Stimulated activated naive CD8-positive, alpha-beta T cell treated with anti-CD3 and anti-CD28 coated beads, Interleukin-15, Interleukin-2, amounts not matched to agents 100 ng/mL and 50 ng/mL, for 24 hours (primary cell): Measurements from ENCODE around the gene SCRT2.

Experiments used
- H3K27ac Mint-ChIP-seq: one replicate; pipeline ENCODE4 v1.8.0; 2021; ENCODE audit warnings: mild to moderate bottlenecking, mixed read lengths
- H3K27me3 Mint-ChIP-seq: one replicate; pipeline ENCODE4 v1.8.0; 2021; ENCODE audit warnings: mixed read lengths
- H3K36me3 Mint-ChIP-seq: one replicate; pipeline ENCODE4 v1.8.0; 2021; ENCODE audit warnings: low read depth, mixed read lengths
- H3K4me1 Mint-ChIP-seq: one replicate; pipeline ENCODE4 v1.8.0; 2021; ENCODE audit warnings: low read depth, mixed read lengths
- H3K4me3 Mint-ChIP-seq: one replicate; pipeline ENCODE4 v1.8.0; 2021; ENCODE audit warnings: mild to moderate bottlenecking, mixed read lengths
- H3K9me3 Mint-ChIP-seq: one replicate; pipeline ENCODE4 v1.8.0; 2021; ENCODE audit warnings: mixed read lengths

Gene SCRT2

DNA sequence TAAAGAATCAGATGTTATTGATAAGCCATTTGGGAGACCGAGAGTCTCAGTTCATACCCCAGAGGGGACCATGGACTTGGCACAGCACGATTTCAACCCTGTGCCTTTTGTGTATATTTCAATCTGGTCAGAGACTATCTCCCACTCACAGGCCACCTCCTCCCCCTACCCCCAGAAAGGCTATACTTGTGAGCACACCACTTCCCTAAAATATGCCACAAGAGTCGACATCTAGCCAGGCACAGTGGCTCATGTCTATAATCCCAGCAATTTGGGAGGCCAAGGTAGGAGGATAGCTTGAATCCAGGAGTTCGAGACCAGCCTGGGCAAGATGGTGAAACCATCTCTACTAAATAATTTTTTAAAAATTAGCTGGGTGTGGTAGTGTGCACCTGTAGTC is 51.9 kb downstream of the SCRT2 start:
- Mint-ChIP-seq H3K36me3 (no peaks in the 10 kb centered on the region), H3K9me3 (no peaks in the 10 kb centered on the region), H3K27me3 (peaks cover 20% of the 10 kb centered on the region)

DNA sequence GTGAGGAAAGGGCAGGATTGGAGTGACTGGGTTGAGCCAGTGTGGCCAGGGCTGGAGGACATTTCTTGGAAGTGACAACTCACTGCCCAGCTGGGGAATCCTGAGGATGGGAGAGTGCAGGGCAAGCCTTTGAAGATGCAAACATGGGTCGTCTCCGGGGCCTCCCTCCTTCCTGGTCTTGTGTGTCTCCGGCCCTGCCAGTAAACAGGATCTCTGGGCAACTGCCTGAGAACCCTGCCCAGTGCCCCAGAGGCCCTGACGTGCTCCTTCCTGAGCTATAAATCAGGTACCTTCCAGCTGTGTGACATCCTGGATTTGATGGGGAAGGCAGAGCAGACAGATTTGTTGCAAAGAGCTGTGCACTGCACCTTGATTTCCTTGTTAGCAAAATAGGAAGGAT is 52.6 kb downstream of the SCRT2 start:
- Mint-ChIP-seq H3K27me3 (peaks cover 27% of the 10 kb centered on the region), H3K36me3 (no peaks in the 10 kb centered on the region), H3K4me3 (no peak overlapping the region), H3K27ac (no peak overlapping the region), H3K9me3 (peaks cover 2% of the 10 kb centered on the region), H3K4me1 (no peaks in the 10 kb centered on the region)

More for the DNA sequence above, 51.9 kb downstream of the SCRT2 start:
- Mint-ChIP-seq H3K4me3 (no peak overlapping the region), H3K27ac (no peak overlapping the region), H3K4me1 (no peaks in the 10 kb centered on the region)

DNA sequence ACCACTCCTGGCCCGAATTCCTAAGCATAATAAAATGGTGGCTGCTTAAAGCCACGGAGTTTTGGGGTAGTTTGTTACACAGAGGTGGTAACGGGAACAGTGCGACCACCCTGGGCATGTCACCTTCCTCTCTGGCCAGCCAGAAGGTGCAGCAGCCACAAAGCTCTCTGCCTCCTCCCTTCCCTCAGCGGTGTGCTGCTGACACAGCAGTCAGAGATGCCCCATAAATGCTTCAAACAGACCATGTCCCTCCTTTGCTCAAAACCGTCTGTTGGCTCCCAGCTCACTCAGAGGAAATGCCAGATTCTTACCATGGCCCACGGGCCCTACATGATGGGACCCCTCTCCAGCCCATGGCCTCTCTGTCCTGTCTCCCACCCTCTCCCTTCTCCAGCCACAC is 53.4 kb downstream of the SCRT2 start:
- Mint-ChIP-seq H3K9me3 (peaks cover 5% of the 10 kb centered on the region), H3K4me3 (no peak overlapping the region), H3K27ac (no peak overlapping the region), H3K36me3 (no peaks in the 10 kb centered on the region), H3K27me3 (peaks cover 30% of the 10 kb centered on the region), H3K4me1 (no peaks in the 10 kb centered on the region)

DNA sequence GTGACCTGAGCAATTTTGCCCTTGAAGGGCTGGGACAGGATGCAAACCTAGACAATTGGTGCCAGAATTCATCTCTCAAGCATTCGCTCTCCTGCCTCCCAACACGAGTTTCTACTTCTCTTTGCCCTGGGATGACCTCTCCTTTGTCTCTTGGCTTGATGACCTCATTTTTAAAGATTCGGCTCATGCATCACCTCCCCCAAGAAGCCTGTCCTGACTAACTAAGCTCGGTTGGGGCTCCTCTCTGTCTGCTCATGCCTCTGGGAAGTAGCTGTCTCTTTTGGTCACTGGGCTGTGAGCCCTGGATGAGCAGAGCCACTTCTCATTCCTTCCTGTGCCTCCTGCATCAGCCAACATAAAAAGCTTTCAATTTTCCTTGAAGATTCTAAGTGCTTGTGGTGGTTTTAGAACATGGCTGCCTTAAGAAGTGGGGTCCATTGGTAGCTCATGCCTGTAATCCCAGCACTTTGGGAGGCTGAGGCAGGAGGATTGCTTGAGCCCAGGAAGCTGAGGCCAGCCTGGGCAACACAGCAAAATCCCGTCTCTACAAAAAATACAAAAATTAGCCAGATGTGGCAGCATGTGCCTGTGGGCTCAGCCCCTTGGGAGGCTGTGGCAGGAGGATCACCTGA is 54.4 kb downstream of the SCRT2 start:
- Mint-ChIP-seq H3K27ac (no peak overlapping the region), H3K36me3 (no peaks in the 10 kb centered on the region), H3K4me3 (no peak overlapping the region), H3K9me3 (peaks cover 5% of the 10 kb centered on the region), H3K27me3 (peaks cover 30% of the 10 kb centered on the region), H3K4me1 (no peaks in the 10 kb centered on the region)

DNA sequence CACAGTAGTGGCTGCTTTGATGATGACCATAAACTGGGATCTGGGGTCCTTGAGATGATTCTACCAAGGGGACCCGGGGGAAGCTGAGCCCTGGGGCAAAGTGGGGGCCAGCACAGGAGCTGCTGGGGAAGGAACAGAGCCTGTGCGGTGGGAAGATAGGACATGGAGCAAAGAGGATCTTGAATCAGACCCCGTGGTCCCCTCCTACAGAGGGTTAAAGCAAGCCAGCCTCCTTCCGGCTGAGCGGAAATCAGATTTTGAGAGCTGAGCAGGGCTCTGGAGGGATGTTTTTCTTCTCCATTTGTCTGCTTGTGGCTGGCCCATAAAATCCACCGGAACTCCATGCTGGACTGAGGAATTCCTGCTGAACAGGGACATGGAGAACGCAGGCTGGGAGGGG is 55.4 kb downstream of the SCRT2 start:
- no peak overlapping the region for H3K4me3 Mint-ChIP-seq
- H3K4me1 Mint-ChIP-seq, result no peaks in the 10 kb centered on the region
- no peaks in the 10 kb centered on the region for H3K36me3 Mint-ChIP-seq
- H3K27me3 Mint-ChIP-seq, result peaks cover 34% of the 10 kb centered on the region
- H3K27ac Mint-ChIP-seq, result no peak overlapping the region
- H3K9me3 Mint-ChIP-seq, result peaks cover 5% of the 10 kb centered on the region

DNA sequence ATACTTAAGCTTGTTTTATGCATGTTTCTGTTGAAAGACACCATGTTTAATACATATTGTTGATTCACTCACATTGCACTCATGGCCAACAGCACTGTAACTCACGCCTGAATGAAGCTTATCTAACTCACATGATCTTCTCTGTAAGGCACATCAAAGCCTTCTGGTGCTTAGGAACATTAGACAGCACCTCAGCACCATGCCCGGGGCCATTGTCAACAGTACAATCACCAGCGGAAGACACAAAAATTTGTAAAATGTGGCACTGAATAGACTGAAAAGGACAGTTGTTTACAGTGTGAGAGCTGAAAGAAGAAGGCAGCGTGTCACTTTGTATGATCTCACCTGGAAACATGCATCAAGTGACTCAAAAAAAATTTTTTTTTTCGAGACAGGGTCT is 56.6 kb downstream of the SCRT2 start:
- Mint-ChIP-seq H3K27ac (no peak overlapping the region), H3K36me3 (no peaks in the 10 kb centered on the region), H3K4me1 (no peaks in the 10 kb centered on the region), H3K27me3 (peaks cover 40% of the 10 kb centered on the region), H3K9me3 (peaks cover 5% of the 10 kb centered on the region), H3K4me3 (no peak overlapping the region)

DNA sequence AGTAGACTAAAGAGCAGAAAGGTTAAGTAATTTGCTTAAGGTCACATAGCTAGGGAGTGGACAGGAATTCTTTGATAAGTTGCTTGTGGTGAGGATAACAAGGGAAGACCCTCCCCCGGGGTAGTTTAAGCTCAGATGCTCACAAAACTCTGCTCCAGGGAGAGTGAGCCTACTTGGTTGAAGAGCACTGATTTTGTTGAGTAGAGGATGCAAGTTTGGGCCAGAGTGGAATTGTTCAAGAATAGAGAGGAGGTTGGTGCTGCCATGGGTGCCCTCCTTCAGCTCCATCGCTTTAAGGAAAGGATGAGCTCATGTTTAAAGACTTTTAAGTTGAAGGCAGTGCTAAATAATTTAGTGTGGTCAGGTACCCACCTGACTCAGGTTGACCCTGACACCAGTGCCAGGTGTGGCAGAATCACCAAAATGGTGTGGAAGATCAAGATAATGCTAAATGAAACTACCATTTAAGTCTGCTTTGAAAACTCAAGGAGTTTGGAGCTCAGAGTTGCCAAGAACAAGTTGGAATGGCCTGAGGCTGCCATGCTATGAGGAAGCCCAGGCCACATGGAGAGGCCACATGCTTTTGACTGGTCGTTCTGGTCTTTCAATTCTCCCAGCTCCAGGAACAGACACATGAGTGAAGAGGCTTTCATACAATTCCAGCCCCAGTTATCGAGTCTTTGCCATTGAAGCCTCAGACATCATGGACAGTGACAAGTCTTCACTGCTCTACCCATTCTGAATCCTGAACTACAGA is 57.5 kb downstream of the SCRT2 start:
- no peaks in the 10 kb centered on the region for H3K4me1 Mint-ChIP-seq
- H3K27me3 Mint-ChIP-seq, result peaks cover 45% of the 10 kb centered on the region
- H3K4me3 Mint-ChIP-seq, result no peak overlapping the region
- no peak overlapping the region for H3K27ac Mint-ChIP-seq
- peaks cover 5% of the 10 kb centered on the region for H3K9me3 Mint-ChIP-seq
- H3K36me3 Mint-ChIP-seq, result no peaks in the 10 kb centered on the region

- Mint-ChIP-seq H3K27me3 (peaks cover 52% of the 10 kb centered on the region), H3K4me1 (peaks cover 8% of the 10 kb centered on the region), H3K4me3 (no peak overlapping the region), H3K27ac (no peak overlapping the region), H3K9me3 (peaks cover 5% of the 10 kb centered on the region), H3K36me3 (no peaks in the 10 kb centered on the region)
Observed at GRCh38 chr20:615514-615913, 60.1 kb downstream of the SCRT2 start.

DNA sequence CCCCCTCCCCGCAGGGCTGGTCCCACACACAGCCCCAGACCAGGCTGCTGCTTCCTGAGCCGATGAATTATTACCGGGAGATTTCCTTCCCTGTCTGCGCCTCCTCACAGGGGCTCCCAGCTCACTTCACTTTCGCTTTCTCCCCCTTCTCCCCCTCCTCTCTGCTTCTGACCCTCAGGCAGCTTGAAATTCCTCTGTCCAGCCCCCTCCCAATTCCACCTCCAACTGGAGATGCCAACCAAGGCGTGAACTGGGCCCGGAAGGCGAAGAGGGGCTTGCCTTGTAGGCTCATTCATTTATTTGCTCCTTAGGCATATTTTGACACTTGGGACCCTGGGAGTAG is 63.8 kb downstream of the SCRT2 start:
- Mint-ChIP-seq H3K27ac (no peak overlapping the region), H3K4me1 (peaks cover 12% of the 10 kb centered on the region), H3K27me3 (peaks cover 55% of the 10 kb centered on the region), H3K9me3 (no peaks in the 10 kb centered on the region), H3K36me3 (no peaks in the 10 kb centered on the region), H3K4me3 (no peak overlapping the region)
